Natural killer cell (primary cell): Measurements from ENCODE around the gene APBA1. TPM values are rescaled to one million over a fixed set of nuclear protein-coding genes. Genes with fewer than 3 reads are reported as not detected.

ENCODE experiments used
- ATAC-seq, 3 donors: fragments of 150-1000 bp in 2 of 3; fragments of 200-7000 bp in 1 of 3; cut with Tn5 transposase; 1 replicate in 1 of 3; 2 replicates in 2 of 3; pipeline ENCODE4 v1.10.0; 2021; ENCODE audit warnings: mild to moderate bottlenecking in 2 of 3, moderate library complexity in 2 of 3
- DNase-seq, 2 donors: peaks; one replicate each; pipeline versions ENCODE4 v3.0.0 to v3.0.0-alpha.2; 2013 to 2021; ENCODE audit warnings: mixed read lengths in 1 of 2
- H3K27ac ChIP-seq: one replicate; pipeline ENCODE4 v1.5.1; 2013; ENCODE audit warnings: mild to moderate bottlenecking, low read length
- H3K27me3 ChIP-seq: one replicate; pipeline ENCODE4 v1.6.1; 2013; ENCODE audit warnings: low read length; ENCODE audit not compliant: control insufficient read depth, insufficient read depth
- H3K36me3 ChIP-seq: one replicate; pipeline ENCODE4 v1.6.1; 2013; ENCODE audit warnings: low read length; ENCODE audit not compliant: control insufficient read depth, insufficient read depth
- H3K4me1 ChIP-seq: one replicate; pipeline ENCODE4 v1.6.1; 2013; ENCODE audit warnings: low read length; ENCODE audit not compliant: control insufficient read depth, insufficient read depth
- H3K4me3 ChIP-seq: one replicate; pipeline ENCODE4 v1.5.1; 2013; ENCODE audit warnings: low read length
- H3K9me3 ChIP-seq: one replicate; pipeline ENCODE4 v1.6.1; 2013; ENCODE audit warnings: low read length; ENCODE audit not compliant: control insufficient read depth, insufficient read depth
- H3K27ac Mint-ChIP-seq, 2 donors: one replicate each; pipeline ENCODE4 v1.8.0; 2022; ENCODE audit warnings: mild to moderate bottlenecking in 2 of 2, mixed read lengths in 2 of 2, moderate library complexity in 1 of 2
- H3K27me3 Mint-ChIP-seq, 2 donors: one replicate each; pipeline ENCODE4 v1.8.0; 2022; ENCODE audit warnings: low read depth in 2 of 2, mixed read lengths in 2 of 2
- H3K36me3 Mint-ChIP-seq: one replicate; pipeline ENCODE4 v1.8.0; 2022; ENCODE audit warnings: mixed read lengths
- H3K4me1 Mint-ChIP-seq, 2 donors: one replicate each; pipeline ENCODE4 v1.8.0; 2022; ENCODE audit warnings: mixed read lengths in 2 of 2
- H3K4me3 Mint-ChIP-seq: one replicate; pipeline ENCODE4 v1.8.0; 2022; ENCODE audit warnings: mild to moderate bottlenecking, moderate library complexity, mixed read lengths
- H3K9me3 Mint-ChIP-seq, 2 donors: one replicate each; pipeline ENCODE4 v1.8.0; 2022; ENCODE audit warnings: mixed read lengths in 2 of 2
- WGBS: methylation state at CpG from one replicate; pipeline ENCODE4 v1.1.7; 2013; ENCODE audit warnings: missing lambda C conversion rate; ENCODE audit not compliant: insufficient coverage; 5-methylcytosine and 5-hydroxymethylcytosine counted together
- intact Hi-C: fragments of 100-400 bp; cut with micrococcal nuclease; formaldehyde crosslinking; loops from one replicate; pipeline ENCODE4 v1.14.2; 2022
- total RNA-seq, 4 donors: library from RNA; stranded (reverse); fragments of 120-200 nt in 1 of 4; gene quantifications; one replicate each; pipeline versions ENCODE4 v1.2.3 to v1.2.4, GENCODE V29; 2013 to 2022
- TF ChIP-seq, protein P1 (sequence below): fragments of 200-600 bp; IDR thresholded peaks from one replicate; pipeline ENCODE4 v1.8.0; 2022; ENCODE audit warnings: antibody characterized with exemption

APBA1 gene
- total RNA-seq, 3 donors from 2014 or later (not counting 1 experiment from before 2014, with no cell fraction given), result 0.11 to 0.31 (median 0.13) TPM

DNA sequence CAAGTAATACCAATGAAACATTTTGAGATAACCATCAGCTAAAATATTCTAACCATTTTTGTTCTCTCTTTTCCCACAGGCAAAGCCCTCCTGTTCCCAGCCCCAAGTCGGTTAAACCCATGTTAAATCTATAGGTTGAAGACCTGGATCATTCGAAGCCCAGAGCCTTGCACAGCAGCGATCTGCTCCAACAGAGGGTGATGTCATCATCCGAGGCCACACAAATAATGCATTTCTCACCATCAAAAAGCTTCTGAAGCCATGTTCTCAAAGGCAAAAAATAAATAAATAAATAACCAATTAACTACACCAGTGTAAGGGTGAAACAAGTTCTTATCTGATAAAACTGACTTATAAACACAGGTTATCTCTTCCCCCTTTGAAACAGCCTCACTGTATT lies 178.0 kb downstream of the APBA1 start:
- no peak for DNase-seq
- no peak overlapping the region for H3K4me3 Mint-ChIP-seq
- H3K27ac Mint-ChIP-seq, result no peak overlapping the region
- peaks cover 0 to 5% of the 10 kb centered on the region in 2 donors for H3K27me3 Mint-ChIP-seq
- no peak overlapping the region for H3K4me3 ChIP-seq
- WGBS, result 92% methylated on average over 4 of the region's 4 CpGs
- no peaks in the 10 kb centered on the region for H3K9me3 ChIP-seq
- no peak for ATAC-seq
- no peak overlapping the region for H3K27ac ChIP-seq
- H3K27me3 ChIP-seq, result no peaks in the 10 kb centered on the region
- intact Hi-C loops, result loop anchor here (10.0 kb wide), 1 partner anchor 51 kb away; no protein-coding TSS in a partner anchor
- no peaks in the 10 kb centered on the region for H3K4me1 ChIP-seq
- H3K36me3 ChIP-seq, result no peaks in the 10 kb centered on the region
- H3K4me1 Mint-ChIP-seq, result no peaks in the 10 kb centered on the region
- no peaks in the 10 kb centered on the region for H3K36me3 Mint-ChIP-seq
- no peaks in the 10 kb centered on the region for H3K9me3 Mint-ChIP-seq
- TF ChIP-seq, protein P1, sequence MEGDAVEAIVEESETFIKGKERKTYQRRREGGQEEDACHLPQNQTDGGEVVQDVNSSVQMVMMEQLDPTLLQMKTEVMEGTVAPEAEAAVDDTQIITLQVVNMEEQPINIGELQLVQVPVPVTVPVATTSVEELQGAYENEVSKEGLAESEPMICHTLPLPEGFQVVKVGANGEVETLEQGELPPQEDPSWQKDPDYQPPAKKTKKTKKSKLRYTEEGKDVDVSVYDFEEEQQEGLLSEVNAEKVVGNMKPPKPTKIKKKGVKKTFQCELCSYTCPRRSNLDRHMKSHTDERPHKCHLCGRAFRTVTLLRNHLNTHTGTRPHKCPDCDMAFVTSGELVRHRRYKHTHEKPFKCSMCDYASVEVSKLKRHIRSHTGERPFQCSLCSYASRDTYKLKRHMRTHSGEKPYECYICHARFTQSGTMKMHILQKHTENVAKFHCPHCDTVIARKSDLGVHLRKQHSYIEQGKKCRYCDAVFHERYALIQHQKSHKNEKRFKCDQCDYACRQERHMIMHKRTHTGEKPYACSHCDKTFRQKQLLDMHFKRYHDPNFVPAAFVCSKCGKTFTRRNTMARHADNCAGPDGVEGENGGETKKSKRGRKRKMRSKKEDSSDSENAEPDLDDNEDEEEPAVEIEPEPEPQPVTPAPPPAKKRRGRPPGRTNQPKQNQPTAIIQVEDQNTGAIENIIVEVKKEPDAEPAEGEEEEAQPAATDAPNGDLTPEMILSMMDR, result no peak

DNA sequence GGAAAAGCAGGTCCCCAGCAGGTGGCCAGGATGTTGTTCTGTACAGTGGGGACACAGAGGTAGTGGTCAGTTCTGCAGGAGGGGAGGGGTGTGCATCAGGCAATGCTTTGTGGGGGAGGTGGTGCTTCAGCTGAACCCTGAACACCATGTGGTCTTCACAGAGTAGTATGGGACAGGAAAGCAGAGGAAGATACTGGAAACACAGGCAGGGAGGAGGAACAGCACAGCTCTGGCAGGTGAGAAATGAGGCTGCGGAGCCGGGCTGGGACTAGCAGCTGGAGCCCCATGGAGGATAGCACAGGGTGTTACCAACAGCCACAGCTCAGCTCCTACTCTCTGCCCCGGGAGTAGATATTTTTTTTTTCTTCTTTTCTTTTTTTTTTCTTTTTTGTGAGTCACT lies 185.7 kb downstream of the APBA1 start:
- TF ChIP-seq, protein P1, result no peak
- H3K4me3 Mint-ChIP-seq, result no peak overlapping the region
- Histone ChIP-seq H3K27ac (no peak overlapping the region), H3K4me1 (no peaks in the 10 kb centered on the region), H3K9me3 (no peaks in the 10 kb centered on the region), H3K36me3 (no peaks in the 10 kb centered on the region), H3K27me3 (no peaks in the 10 kb centered on the region), H3K4me3 (no peak overlapping the region)
- no peak overlapping the region for H3K27ac Mint-ChIP-seq
- no peak for ATAC-seq
- DNase-seq, result no peak
- intact Hi-C loops, result no loop called here
- H3K4me1 Mint-ChIP-seq, result no peaks in the 10 kb centered on the region
- no peaks in the 10 kb centered on the region for H3K27me3 Mint-ChIP-seq
- no peaks in the 10 kb centered on the region for H3K36me3 Mint-ChIP-seq
- WGBS, result 92% methylated on average over 3 of the region's 3 CpGs
- H3K9me3 Mint-ChIP-seq, result no peaks in the 10 kb centered on the region

DNA sequence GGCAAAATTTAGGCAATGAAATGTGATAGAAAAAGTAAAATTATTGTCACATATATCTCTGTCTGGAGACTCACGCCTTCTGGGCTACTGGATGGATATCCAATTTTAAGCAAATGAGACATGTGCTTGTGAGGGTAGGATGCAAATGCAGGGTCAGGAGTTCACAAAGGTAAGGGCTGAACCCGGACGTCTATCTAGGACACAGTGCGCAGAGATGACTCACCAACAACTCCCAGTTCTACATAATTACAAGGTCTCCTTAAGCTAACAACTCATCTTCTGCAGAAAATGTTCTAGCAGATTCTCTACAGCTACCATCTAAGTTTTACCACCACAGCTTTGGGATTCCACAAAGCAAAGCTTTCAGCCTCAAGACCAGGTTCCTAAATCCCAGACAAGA lies 186.7 kb downstream of the APBA1 start:
- no peak overlapping the region for H3K27ac Mint-ChIP-seq
- WGBS, result 65% methylated on average over 4 of the region's 4 CpGs
- Histone ChIP-seq H3K9me3 (no peaks in the 10 kb centered on the region), H3K27ac (no peak overlapping the region), H3K4me3 (no peak overlapping the region), H3K36me3 (no peaks in the 10 kb centered on the region), H3K4me1 (no peaks in the 10 kb centered on the region), H3K27me3 (no peaks in the 10 kb centered on the region)
- no peak overlapping the region for H3K4me3 Mint-ChIP-seq
- TF ChIP-seq, protein P1, result no peak
- ATAC-seq (no peak), DNase-seq (peak in 1 of 2 donors; percentile 26)
- no peaks in the 10 kb centered on the region for H3K27me3 Mint-ChIP-seq
- H3K9me3 Mint-ChIP-seq, result no peaks in the 10 kb centered on the region
- no peaks in the 10 kb centered on the region for H3K36me3 Mint-ChIP-seq
- no peaks in the 10 kb centered on the region for H3K4me1 Mint-ChIP-seq
- intact Hi-C loops, result no loop called here

DNA sequence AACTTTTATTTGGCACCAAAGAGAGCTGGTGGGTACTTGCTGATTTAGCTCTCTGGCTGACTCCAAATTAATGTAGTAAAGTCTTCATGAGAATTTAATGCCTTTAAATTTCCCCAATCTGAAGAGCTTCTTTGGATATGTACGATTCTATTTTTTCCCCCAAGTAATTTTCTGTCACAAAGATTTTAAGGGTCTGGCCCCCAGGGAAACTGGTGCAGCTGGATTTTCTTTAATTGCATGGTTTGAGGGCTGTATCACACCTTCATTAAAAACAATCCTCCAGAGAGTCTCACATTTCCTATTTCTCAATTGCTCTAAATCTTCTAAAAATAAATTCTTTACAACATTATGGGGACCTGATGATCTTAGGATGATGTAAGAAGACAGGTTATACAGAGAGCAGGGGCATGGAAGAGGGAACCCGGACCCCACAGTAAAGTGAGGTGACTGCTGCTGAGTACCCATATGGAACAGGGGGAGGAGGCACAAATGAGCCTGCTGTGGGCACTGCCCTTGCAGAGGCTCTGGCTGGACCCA lies 188.2 kb downstream of the APBA1 start:
- Histone ChIP-seq H3K4me1 (no peaks in the 10 kb centered on the region), H3K9me3 (no peaks in the 10 kb centered on the region), H3K4me3 (no peak overlapping the region), H3K27ac (no peak overlapping the region), H3K36me3 (no peaks in the 10 kb centered on the region), H3K27me3 (no peaks in the 10 kb centered on the region)
- Mint-ChIP-seq H3K27ac (no peak overlapping the region), H3K4me3 (no peak overlapping the region), H3K27me3 (no peaks in the 10 kb centered on the region), H3K36me3 (no peaks in the 10 kb centered on the region), H3K9me3 (no peaks in the 10 kb centered on the region), H3K4me1 (no peaks in the 10 kb centered on the region)
- WGBS, result 76% methylated on average over 2 of the region's 2 CpGs
- TF ChIP-seq, protein P1, result no peak
- peak in 1 of 3 donors; percentile 21 for ATAC-seq
- intact Hi-C loops, result no loop called here
- no peak for DNase-seq
